Activated naive CD8-positive, alpha-beta T cell treated with anti-CD3 and anti-CD28 coated beads, Interleukin-2, amount 50 U/mL, for 16 hours (primary cell): Measurements from ENCODE around the gene TLE2.
"Not testable (repeated sequence)": the region's sequence is repeated elsewhere in the genome, so short reads cannot be mapped to it uniquely, and the experiment has no call there.

Source experiments
- DNase-seq: peaks from one replicate; pipeline ENCODE4 v3.0.0-alpha.2; 2020; ENCODE audit warnings: low read depth, low spot score

Gene TLE2

GRCh38 chr19:3056417-3057088, 27.5 kb upstream of the TLE2 start:
- no peak for DNase-seq

DNA sequence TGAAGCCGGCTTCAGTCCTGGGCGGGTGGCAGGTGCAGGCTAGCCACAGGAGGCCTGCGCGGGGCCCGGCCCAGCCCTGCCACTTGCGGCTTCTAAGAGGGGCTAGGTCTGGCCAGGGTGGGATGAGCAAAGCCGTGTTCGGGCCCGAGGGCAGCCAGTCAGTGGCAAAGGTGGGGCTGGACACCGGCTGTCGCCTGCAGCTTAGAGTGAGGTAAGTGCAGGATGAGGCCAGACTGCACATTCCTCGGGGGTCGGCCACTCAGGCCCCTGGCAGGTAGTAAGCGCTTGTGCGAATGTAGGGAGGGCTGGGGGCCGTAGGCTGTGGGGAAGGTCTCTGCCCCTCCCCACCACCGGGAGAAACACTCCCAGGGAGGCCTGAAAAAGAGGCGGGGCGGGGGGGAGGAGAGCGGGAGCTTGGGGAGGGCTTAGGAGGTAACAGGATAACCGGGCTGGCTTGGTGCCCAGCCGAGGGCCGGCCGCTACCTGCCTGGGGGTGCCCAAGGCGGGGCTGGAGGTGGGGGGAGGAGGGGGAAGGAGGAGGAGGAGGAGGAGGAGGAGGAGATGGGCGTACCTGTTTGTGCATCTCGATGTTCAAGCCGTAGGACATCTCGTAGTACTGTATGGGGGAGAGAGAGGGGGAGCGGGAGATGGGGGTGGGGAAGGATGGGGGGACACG, 26.8 kb upstream of the TLE2 start:
- no peak for DNase-seq

DNA sequence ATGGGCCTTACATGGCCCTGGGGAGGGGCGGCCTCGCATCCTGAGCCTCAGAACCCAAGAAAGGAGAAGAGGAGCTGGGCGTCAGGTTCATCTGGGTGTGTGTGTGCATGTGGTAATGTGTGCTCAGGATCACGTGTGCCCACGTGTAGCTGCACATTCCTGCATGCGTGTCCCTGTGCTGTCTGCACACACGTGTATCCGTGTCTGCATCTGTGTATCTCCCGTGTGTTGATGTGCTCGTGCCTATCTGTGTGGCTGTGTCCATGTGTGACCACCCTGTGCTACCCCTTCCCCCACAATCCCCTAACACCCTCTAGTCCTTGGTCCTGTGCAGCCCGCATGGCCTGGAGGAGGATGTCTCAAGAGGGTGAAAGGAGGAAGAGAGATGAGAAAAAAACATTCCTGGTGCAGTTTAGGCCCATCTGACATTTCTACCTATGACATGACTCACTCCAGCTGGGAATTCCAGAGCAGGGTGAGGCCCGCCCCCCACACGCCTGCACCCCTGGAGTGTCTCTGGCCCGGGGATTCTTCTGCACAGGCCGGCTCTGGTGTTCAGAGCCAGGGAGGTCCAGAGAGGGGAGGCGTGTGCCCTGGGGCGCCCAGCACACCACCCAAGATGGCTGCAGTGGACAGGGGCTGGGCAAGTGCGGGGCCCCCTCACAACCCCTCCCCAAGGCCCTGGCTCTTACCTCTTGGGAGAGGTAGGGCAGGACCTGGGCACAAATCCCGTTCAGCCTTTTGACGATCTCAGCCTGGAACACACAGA, 26.1 kb upstream of the TLE2 start:
- DNase-seq: no peak

DNA sequence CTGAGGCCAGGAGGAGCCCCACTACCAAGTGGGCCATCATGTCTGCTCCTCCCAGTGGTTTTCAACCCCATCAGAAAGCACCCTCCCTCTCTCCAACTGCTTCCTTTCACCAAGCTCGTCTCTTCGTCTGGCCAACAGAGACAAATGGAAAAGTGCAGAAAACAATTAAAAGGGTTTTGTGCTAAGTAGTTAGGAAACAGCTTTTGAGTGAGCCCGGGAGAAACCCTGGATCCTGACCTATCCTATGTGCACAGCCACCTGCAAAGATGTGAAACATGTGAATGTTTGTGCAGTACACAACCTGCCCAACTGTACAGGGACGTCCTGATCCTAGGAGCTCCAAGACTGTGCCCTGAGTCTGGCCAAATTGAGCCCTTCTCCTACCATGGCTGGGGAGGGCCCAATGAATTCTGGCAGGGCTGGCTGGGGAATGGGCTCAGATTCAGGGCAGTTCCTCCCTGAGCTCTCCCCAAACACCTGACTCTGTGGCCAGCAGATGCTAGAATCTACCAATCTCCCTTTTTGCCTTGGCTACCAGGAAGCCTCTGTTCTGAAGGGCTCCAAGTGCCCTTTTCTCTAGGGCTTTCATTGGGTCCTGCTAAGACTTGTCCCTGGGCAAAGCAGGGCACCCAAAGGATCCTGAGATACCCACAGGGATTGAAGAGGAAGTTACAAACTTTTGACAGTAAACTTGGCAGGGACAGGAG, 25.3 kb upstream of the TLE2 start:
- no peak for DNase-seq

DNA sequence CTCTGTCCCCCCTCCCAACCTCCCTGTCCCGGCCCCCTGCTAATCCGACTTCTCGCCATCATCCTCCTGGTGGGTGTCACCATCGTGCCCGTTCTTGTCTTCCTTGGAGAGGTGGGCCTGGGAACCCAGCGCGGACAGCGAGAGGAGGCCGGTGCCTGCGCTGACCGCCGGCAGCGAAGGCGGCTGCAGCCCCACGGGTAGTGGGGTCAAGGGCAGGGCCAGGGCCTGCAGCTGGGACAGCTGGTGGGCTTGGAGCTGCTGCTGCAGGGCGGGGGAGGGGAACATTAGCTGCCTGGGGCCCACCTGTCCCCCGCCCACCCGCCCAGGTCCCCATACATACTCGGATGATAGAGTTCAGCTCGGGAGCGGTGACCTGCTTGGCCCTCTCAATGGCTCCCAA, 24.7 kb upstream of the TLE2 start:
- no peak for DNase-seq

- DNase-seq: no peak
Observed at GRCh38 chr19:3053218-3053621, 24.1 kb upstream of the TLE2 start.

- not testable (repeated sequence) for DNase-seq
Observed at GRCh38 chr19:3050016-3050415, 20.9 kb upstream of the TLE2 start.

GRCh38 chr19:3049089-3049488, 20.0 kb upstream of the TLE2 start:
- DNase-seq: no peak

DNA sequence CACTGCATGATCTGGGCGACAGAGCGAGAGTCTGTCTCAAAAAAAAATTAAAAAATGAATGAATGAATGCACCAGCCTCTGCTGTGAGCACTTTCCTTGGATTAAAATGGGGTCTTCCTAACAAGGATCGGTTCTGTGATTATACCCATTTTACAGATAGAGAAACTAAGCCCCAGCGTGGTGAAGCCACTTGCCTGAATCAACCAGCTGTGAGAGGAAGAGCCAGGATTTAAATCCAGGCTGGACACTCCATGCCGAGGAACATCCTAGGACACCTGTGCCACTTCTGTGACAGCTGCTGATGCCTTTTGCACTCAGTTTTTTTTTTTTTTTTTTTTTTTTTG, 19.1 kb upstream of the TLE2 start:
- DNase-seq: no peak

- DNase-seq: peak; percentile 20
Observed at GRCh38 chr19:3047496-3048189, 18.6 kb upstream of the TLE2 start.

DNA sequence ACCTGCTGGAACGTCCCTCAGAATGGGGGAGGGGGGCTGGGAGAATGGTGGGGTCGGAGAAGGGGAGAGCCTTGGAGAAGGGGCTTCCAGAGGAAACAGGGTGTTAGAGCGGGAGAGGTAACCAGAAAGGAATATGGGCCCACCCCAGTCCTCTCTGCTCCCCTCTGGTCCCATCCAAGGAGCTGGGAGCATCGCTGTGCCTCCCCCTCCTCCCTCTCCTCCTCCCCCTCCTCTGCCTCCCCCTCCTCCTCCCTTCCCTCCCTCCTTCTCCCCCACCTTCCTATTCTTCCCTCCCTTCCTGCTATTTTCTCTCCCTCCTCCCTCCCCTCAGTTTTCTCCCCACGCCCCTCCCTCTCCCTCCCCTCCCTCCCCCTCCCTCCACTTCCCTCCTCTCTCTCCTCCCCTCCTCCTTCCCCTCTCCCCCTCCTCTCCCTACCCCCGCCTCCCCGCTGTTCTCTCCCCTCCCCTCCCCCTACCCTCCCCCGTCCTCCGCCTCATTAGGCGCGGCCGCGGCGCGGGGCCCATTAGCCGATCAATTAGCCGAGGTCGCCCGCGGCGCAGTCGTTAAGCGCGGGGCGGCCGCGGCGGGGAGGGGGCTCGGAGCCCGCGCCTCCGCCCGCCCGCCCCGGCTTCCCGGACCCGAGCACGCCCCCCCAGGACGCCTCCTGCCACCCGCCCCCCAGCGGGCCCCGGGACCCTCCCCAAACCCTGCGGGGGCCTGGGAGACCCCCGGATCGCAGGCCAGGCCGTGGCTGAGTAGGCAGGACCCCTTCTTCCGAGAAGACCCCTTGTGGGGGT, 17.8 kb upstream of the TLE2 start:
- DNase-seq: no peak

DNA sequence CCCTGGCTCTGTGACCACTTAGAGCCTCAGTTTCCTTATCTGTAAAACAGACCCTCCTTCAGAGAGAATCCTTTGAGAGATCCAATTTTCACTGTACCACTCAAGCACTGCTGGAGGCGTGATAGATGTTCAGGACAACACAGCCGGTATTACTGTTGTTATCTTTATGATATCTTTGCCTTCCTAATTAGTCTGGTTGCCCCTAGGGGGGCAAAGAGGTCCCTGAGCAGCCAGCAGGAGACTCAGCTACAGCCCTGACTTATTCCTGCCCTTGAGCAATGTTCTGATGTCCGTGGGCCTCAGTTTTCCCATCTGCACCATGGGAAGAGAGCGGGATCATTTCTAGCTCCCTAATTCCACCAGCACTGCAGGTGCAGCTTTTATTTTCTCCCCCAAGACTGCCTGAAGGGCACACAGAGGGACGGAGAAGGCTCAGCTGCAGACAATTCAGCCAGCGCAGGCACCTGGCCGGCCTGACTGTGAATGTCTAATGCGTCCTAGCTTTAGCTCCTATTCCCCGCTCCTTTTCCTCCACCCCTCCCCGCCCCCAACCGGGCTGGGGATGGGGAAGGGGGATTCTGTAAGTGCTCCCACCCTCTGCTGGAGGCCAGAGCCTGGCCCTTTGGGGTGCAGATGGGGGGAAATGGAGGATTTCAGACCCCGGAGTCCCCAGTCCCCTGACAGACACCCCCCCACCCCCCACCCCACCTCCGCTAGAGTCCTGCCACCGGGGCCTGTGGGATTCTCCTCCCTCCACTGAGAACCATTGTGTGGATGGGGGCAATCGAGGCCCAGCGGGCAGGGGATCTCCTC, 17.0 kb upstream of the TLE2 start:
- no peak for DNase-seq

DNA sequence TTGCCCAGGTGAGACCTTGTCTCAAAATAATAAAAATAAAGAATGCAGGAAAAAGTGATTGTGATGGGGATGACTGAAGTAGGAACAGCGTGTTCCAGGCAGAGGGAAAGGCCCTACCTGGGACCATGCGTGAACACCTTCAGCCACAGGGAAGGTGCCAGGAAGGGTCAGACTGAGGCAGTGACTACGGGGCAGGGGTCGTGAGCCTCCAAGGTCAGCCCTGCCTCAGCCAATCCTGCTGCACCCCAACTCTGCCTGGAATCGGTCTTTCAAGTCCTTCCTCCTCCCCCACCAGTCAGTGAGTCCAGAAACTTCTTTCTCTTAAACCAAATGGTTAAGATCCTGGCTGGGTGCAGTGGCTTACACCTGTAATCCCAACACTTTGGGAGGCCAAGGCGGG, 16.1 kb upstream of the TLE2 start:
- no peak for DNase-seq

- DNase-seq: no peak
Observed at GRCh38 chr19:3042621-3043267, 13.7 kb upstream of the TLE2 start.

DNA sequence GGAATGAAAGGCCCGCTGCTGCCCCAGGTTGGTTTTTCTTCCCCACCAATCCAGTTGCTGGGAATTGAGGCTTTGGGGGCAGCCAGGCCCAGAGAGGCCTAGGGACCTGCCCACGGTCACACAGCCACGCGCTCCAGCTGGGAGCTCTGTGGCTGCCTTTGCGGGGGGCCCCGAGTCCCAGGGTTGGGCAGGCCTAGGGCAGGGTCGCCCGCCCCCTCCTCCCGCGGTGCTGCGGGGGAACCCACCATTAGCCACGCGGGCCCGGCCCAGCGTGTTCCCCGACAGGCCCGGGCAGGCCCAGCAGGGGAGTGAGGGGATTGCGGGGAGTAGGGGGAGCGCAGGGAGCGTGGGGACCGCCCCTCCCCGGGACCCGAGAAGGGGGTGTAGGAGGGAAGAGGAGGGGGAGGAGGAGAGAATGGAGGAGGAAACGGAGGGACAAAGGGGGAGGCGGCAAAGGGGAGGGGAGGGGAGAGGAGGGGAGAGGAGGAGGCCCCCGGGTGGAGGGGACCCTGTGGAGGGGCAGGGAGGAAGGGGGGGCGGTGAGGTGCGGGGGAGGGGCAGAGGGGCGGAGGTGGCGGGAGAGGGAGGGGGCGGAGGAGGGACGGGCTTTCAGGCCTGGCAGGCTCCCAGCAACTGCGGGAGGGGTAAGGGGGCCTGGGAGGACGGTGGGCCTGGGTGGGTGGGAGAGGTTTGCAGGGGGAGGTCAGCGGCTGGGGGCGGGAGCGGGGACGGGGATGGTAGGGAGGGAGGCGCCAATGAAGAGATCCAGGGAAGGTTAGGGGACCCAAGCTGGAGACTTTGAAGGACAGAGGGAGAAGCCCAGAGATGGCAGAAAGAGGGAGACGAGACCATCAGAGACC, 12.9 kb upstream of the TLE2 start:
- DNase-seq: no peak

- DNase-seq: no peak
Observed at GRCh38 chr19:3041327-3041726, 12.2 kb upstream of the TLE2 start.

- no peak for DNase-seq
Observed at GRCh38 chr19:3039641-3040077, 10.6 kb upstream of the TLE2 start.

GRCh38 chr19:3039125-3039524, 10.0 kb upstream of the TLE2 start:
- no peak for DNase-seq

- DNase-seq: no peak
Observed at GRCh38 chr19:3038214-3038613, 9.1 kb upstream of the TLE2 start.
